ENCODE measurements around the gene CD244. TPM values are rescaled to one million over a fixed set of nuclear protein-coding genes. Genes with fewer than 3 reads are reported as not detected.

CD244 gene
- total RNA-seq, 1 donor from 2014 or later: not detected

DNA sequence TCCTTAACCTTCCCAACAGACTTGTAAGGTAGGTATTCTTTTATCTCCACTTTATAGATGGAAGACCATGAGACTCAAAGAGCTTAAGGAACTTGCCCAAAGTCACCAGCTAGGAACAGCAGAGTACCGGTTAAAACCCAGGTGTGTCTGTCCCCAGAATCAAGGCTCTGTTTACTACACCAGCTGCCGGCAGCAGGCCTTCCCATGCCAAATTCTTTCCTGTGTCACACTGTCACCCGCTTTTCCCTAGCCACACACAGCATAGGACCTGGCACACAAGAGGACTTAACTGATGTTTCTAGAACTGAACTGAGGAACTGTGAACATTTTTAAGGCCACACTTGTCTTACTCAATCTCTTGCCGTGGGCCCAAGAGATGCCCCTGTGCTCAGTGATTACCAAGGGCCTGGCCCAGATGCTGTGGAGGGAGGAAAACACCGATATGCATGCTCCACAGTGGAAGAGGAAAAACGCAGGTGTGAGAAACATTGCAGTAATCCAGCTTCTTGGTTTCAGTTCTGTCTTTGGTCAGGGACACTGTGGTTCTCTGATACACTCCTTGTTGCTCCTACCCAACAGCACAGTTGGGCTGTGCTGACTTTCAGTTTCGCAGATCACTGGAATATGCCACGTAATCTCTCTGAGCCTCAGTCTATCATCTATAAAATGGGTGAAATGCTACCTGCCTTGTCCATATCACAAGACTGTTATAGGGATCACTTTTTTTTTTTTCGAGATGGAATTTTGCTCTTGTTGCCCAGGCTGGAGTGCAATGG, 80.6 kb downstream of the CD244 start:
- Mint-ChIP-seq H3K4me3 (ENCODE audit: unreplicated experiment) (no peak overlapping the region), H3K27ac (ENCODE audit: unreplicated experiment) (no peak overlapping the region), H3K27me3 (ENCODE audit: unreplicated experiment) (no peaks in the 10 kb centered on the region), H3K4me1 (ENCODE audit: unreplicated experiment) (no peaks in the 10 kb centered on the region), H3K9me3 (ENCODE audit: unreplicated experiment) (no peaks in the 10 kb centered on the region), H3K36me3 (ENCODE audit: unreplicated experiment) (no peaks in the 10 kb centered on the region)
- DNase-seq (ENCODE audit: extremely low spot score, unreplicated experiment): peak; percentile 38
- TF ChIP-seq, protein P1, sequence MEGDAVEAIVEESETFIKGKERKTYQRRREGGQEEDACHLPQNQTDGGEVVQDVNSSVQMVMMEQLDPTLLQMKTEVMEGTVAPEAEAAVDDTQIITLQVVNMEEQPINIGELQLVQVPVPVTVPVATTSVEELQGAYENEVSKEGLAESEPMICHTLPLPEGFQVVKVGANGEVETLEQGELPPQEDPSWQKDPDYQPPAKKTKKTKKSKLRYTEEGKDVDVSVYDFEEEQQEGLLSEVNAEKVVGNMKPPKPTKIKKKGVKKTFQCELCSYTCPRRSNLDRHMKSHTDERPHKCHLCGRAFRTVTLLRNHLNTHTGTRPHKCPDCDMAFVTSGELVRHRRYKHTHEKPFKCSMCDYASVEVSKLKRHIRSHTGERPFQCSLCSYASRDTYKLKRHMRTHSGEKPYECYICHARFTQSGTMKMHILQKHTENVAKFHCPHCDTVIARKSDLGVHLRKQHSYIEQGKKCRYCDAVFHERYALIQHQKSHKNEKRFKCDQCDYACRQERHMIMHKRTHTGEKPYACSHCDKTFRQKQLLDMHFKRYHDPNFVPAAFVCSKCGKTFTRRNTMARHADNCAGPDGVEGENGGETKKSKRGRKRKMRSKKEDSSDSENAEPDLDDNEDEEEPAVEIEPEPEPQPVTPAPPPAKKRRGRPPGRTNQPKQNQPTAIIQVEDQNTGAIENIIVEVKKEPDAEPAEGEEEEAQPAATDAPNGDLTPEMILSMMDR (IDR thresholded peaks at IDR 0.05): no peak

DNA sequence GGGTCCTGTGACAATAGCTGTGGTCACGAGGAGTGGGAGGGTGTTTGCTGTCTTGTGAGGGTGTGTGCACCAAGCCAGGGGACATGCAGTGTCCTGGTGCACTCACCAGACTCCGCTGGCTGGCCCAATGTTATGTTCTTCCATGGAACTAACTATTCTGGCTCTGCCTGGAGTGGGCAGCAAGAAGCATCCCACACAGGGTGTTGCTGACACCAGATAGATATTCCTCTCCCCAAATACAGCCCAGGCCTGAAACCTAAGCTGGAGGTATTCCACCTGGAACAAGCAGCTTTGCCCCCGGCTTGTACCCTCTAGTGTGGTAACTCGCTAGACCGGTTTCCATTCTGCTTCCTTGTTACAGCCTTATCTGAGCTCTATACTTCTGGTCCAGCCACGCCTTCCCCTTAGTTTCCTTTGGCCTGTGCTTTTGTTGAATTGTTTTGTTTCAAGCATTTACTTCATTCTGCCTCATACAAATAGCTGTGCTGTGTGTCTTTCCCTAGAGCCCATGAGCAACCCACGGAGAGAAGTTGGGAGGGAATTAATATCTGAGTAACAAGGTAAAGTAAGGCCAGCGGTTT, 81.4 kb downstream of the CD244 start:
- DNase-seq (ENCODE audit: extremely low spot score, unreplicated experiment): peak; percentile 51
- no peak overlapping the region for H3K4me3 Mint-ChIP-seq (ENCODE audit: unreplicated experiment)
- no peaks in the 10 kb centered on the region for H3K4me1 Mint-ChIP-seq (ENCODE audit: unreplicated experiment)
- H3K27me3 Mint-ChIP-seq (ENCODE audit: unreplicated experiment): no peaks in the 10 kb centered on the region
- TF ChIP-seq, protein P1 (IDR thresholded peaks at IDR 0.05): no peak
- no peaks in the 10 kb centered on the region for H3K9me3 Mint-ChIP-seq (ENCODE audit: unreplicated experiment)
- no peak overlapping the region for H3K27ac Mint-ChIP-seq (ENCODE audit: unreplicated experiment)
- H3K36me3 Mint-ChIP-seq (ENCODE audit: unreplicated experiment): no peaks in the 10 kb centered on the region

DNA sequence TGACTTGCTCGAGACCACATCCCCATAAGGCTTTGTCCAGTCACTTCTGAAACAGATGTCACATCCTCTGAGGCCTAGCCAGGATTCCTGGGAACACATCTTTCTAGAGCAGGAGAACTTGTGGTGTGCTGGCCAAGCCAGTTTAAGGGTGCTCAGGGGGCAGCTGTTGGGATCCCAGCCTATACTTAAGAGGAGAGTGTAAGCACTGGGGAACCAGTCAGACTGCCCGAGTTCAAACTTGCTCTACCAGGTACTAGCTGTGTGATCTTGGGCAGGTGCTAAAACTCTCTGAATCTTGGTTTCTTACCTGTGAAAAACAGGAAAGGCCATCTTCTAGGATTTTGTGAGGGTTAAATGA, 82.3 kb downstream of the CD244 start:
- Mint-ChIP-seq H3K27ac (ENCODE audit: unreplicated experiment) (no peak overlapping the region), H3K9me3 (ENCODE audit: unreplicated experiment) (no peaks in the 10 kb centered on the region), H3K27me3 (ENCODE audit: unreplicated experiment) (no peaks in the 10 kb centered on the region), H3K4me1 (ENCODE audit: unreplicated experiment) (no peaks in the 10 kb centered on the region), H3K36me3 (ENCODE audit: unreplicated experiment) (no peaks in the 10 kb centered on the region), H3K4me3 (ENCODE audit: unreplicated experiment) (no peak overlapping the region)
- DNase-seq (ENCODE audit: extremely low spot score, unreplicated experiment): no peak
- TF ChIP-seq, protein P1 (IDR thresholded peaks at IDR 0.05): no peak

Other genes with a start within 250 kb of the CD244 start
- gene SLAMF1, start 215.8 kb downstream of the CD244 start, total RNA-seq: not detected in 2 replicates
- gene CD48, start 151.1 kb downstream of the CD244 start, total RNA-seq: not detected in 2 replicates
- gene SLAMF7, start 123.6 kb downstream of the CD244 start, total RNA-seq: not detected in 2 replicates
- gene LY9, start 66.7 kb downstream of the CD244 start, total RNA-seq: not detected in 2 replicates
- gene ITLN1, start 22.3 kb upstream of the CD244 start, total RNA-seq: not detected in 2 replicates
- not detected in 2 replicates for gene ITLN2, start 91.9 kb upstream of the CD244 start, total RNA-seq
- gene F11R, start 158.3 kb upstream of the CD244 start, total RNA-seq: 1.4 and 1.5 TPM in 2 replicates
- gene TSTD1, start 176.1 kb upstream of the CD244 start, total RNA-seq: 0.73 TPM in 1 of 2 replicates, not detected in the other
- gene USF1, start 183.1 kb upstream of the CD244 start, total RNA-seq: 51.5 and 57.2 TPM in 2 replicates
- not detected in 2 replicates for gene ARHGAP30, start 207.0 kb upstream of the CD244 start, total RNA-seq
- not detected in 2 replicates for gene NECTIN4, start 226.7 kb upstream of the CD244 start, total RNA-seq
- 3.6 and 3.7 TPM in 2 replicates for gene KLHDC9, start 235.5 kb upstream of the CD244 start, total RNA-seq

Measured in osteocyte (in vitro differentiated cells).